ENCODE results near the gene ADGB.

DNA sequence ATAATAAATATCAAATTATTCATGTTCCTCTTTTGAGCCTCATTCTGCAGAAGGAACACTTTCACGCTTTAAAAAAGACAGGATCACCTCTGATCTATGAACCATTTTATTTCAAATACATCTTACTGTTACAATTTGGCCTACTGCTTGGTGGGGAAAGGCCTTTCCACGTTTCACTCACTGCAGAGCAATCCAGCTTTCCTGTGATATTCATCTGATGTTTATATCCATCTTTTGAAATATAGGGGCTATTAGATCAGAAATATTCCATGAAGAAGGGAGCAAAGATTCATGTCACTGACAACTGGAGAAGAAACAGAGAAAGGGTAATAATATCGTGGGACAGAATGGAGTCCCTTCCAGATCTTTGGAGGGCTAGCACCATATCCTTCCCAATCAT is 262.9 kb downstream of the ADGB start:
- no peak for TF ChIP-seq HNF4A (conservative IDR thresholded peaks at IDR 0.05)
- TF ChIP-seq, protein P1, sequence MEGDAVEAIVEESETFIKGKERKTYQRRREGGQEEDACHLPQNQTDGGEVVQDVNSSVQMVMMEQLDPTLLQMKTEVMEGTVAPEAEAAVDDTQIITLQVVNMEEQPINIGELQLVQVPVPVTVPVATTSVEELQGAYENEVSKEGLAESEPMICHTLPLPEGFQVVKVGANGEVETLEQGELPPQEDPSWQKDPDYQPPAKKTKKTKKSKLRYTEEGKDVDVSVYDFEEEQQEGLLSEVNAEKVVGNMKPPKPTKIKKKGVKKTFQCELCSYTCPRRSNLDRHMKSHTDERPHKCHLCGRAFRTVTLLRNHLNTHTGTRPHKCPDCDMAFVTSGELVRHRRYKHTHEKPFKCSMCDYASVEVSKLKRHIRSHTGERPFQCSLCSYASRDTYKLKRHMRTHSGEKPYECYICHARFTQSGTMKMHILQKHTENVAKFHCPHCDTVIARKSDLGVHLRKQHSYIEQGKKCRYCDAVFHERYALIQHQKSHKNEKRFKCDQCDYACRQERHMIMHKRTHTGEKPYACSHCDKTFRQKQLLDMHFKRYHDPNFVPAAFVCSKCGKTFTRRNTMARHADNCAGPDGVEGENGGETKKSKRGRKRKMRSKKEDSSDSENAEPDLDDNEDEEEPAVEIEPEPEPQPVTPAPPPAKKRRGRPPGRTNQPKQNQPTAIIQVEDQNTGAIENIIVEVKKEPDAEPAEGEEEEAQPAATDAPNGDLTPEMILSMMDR (IDR thresholded peaks at IDR 0.05; ENCODE audit: low read depth, low read length, missing input control), result no peak
- TF ChIP-seq, protein P2, sequence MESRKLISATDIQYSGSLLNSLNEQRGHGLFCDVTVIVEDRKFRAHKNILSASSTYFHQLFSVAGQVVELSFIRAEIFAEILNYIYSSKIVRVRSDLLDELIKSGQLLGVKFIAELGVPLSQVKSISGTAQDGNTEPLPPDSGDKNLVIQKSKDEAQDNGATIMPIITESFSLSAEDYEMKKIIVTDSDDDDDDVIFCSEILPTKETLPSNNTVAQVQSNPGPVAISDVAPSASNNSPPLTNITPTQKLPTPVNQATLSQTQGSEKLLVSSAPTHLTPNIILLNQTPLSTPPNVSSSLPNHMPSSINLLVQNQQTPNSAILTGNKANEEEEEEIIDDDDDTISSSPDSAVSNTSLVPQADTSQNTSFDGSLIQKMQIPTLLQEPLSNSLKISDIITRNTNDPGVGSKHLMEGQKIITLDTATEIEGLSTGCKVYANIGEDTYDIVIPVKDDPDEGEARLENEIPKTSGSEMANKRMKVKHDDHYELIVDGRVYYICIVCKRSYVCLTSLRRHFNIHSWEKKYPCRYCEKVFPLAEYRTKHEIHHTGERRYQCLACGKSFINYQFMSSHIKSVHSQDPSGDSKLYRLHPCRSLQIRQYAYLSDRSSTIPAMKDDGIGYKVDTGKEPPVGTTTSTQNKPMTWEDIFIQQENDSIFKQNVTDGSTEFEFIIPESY (IDR thresholded peaks at IDR 0.05), result no peak
